GM18868 (cell line): Measurements from ENCODE around the gene ZNF22.
"Not testable (repeated sequence)": the region's sequence is repeated elsewhere in the genome, so short reads cannot be mapped to it uniquely, and the experiment has no call there.

Experiments
- ATAC-seq: cut with Tn5 transposase; IDR thresholded peaks from one replicate; pipeline ENCODE4 v1.9.1; 2021; ENCODE audit warnings: mild to moderate bottlenecking, moderate library complexity; ENCODE audit not compliant: unreplicated experiment

ZNF22 gene

DNA sequence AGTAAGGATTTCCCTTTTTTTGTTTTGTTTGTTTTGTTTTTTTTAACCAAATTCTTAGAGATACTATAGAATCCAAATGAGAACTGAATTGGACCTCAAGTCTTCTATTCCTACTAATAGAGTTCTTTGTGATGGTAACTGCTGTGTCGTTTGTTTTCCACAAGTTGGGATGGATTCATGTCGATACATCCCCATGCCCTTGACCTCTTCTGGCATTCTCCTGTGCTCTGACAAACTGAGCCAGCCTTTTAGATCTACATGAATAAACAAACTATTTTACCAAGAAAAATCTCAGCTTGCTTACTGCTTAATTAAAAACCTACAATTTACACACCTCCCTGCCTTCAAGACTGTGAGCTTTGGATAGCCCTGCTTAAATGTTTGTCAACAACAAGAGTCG, 3.9 kb downstream of the ZNF22 start:
- no peak for ATAC-seq

DNA sequence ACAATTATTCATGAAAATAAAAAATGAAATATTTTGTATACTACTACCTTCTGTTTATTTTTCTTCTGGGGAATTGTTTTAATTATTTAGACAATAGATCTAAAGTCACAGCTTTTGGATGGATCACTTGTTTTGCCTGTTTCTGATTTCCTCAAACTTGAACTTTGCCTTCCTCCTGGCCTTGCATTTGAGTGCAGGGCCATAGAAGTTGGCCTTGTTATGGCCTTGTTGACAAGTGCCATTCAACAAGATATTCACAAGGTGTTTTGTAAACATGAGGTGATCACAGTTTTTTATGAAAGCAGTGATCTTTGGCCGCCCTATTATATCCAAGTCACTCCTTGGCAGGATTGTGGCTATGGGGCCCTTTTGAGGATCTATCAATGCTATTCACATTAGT, 4.6 kb downstream of the ZNF22 start:
- no peak for ATAC-seq

DNA sequence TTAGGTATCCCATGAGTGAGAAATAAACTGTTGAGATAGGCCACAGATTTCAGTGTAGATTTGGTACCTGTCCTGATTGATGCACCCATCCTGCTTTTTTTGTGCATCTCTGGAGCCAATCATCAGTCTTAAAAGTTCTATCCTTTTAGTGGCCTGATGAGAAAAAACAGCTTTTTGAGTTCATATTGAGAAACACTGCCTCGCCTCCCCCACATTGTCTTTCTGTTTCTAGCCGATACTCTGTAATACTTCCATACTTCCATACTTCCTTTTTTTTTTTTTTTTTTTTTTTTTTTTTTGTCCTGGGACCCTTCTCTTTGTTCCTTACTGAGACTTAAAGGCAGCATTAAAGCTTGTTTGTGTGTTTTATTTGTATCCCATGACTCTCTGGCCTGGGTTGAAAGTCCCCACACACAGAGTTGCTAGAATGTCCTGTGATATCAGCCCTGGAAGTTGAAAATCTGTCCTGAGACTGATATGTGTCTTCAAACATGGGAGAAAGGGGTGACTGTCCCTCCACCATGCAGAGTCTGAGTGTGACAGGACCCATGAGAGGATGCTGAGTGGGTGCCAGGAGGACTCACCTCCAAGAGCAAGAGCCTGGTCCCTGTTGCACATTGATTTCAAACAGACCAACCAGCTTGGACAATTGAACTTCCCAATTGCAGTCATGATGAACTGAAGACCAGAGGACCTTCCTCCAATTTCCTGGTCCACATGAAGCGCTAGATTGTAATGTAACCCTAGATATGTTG, 5.7 kb downstream of the ZNF22 start:
- ATAC-seq: no peak

DNA sequence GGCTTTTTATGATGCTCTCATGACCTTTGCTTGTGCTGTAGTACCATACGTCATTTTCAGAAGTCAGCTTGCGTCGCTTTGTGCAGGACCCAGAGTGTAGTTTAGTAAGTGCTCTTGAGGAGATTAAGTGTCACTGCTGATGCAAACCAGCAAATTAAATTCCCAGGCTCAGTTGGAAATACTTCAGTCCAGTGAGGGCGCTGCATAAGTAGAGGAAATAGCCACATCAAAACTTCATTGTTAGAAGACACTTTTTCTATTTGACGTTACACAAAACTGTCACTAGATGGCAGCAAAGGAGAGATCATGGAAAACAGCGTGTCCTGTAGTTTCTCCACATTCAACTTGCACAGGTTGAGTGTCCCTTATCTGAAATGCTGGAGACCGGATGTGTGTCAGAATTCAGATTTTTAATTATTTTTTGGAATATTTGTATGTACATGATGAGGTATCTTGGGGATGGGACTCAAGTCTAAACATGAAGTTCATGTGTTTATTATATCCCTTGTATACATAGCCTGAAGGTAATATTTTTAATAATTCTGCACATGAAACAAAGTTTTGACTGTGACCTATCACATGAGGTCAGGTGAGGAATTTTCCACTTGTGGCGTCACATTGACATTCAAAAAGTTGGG, 7.9 kb downstream of the ZNF22 start:
- peak; percentile 73 for ATAC-seq

DNA sequence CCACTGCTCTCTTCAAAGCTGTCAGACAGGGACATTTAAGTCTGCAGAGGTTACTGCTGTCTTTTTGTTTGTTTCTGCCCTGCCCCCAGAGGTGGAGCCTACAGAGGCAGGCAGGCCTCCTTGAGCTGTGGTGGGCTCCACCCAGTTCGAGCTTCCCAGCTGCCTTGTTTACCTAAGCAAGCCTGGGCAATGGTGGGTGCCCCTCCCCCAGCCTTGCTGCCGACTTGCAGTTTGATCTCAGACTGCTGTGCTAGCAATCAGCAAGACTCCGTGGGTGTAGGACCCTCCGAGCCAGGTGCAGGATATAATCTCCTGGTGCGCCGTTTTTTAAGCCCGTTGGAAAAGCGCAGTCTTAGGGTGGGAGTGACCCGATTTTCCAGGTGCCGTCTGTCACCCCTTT, 13.8 kb downstream of the ZNF22 start:
- ATAC-seq: not testable (repeated sequence)

DNA sequence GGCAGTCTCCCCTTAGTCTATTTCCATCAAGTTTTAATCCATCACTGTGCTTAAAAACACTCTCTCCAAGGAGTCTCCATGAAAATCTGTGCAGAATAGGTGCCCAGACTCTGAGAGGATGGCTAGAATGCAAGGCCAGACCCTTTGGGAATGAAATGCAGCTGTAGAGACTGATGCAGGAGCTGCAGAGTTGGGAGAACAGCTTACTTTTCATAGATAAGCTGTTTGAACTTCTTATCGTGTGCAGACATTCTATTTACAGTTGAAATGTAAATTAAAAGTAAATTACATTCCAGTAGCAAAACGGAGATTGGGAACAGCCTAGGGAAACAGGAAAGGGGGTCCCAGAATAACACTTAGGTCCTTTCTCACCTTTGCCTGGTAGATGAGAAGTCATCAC, 14.9 kb downstream of the ZNF22 start:
- ATAC-seq: no peak

DNA sequence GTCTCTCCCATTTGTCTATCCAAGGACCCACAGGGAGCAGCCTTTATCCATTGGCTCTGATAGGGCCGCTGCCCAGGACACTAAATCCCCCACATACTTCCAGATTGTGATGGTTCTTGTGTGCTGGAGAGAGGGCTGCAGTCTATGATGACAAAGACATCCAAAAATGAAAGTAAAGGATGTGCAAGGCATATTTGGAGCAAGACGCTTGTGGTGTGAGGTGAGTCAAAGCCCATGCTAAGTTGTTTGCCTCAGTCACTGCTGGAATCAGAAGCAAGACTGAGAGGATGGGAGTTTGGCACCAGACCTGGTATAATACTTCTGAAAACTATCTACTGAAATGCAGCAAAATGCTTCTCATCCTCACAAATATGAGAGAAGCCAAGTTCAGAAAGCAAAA, 22.7 kb downstream of the ZNF22 start:
- ATAC-seq: no peak

DNA sequence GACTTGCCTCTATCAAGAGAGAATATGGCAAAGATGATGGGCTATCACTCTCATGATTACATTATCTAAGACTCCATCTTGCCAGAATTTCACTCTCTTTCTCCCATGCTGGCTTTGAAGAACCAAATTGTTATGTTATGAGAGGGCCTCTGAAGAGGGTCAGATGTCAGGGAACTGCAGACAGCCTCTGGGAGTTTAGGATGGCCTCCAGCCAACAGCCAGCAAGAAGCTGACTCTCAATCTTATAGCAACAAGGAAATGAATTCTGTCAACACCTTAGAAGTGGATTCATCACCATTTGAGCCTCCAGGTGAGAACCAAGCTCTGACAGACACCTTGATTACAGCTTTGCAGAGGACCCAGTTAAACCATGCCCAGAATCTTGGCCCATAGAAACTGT, 33.6 kb downstream of the ZNF22 start:
- no peak for ATAC-seq

DNA sequence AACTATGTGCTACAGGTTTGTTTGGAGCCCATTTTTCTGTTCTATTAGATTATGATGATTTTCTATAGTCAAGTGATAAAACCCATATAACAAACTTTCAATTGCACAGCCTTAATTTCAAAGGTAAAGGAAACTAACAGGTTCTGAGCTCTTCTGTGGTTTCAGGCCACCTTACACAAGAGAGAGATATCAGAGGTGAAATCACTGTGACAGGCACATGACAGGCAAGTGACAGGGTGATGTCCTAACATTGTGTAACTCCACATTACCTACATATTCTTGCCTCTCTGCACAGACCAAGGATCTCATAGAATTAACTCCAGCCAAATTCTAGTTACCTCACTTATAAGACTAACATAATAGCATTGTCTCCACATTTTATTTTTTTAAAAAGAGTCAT, 35.0 kb downstream of the ZNF22 start:
- no peak for ATAC-seq

DNA sequence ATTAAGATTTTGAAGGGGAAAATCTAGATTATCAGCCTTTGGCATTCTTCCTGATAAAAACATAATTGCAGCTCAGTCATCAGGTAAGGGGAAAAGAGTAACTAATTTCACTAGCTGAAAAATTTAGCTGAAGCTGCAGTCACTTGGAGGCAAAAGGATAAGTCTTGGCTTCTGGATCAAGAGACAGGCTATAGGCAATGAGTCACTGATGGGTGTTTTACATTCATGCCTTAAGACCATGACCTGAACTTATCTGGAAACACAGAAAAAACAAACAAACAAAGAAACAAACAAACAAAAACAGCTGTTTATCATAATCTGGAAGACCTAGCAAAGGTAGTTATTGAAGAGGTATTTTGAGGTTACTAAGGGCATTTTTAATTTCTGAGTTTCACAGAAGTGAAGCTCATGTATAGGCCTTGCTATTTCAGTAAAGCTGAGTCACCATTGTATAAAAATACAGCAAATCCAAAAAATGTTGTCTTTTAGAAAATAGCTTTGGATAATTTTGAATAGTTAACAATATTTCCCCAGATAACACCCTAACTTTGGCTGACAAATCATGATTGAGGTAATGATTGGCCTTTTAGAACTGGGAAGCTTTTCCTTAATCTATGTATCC, 40.3 kb downstream of the ZNF22 start:
- no peak for ATAC-seq

DNA sequence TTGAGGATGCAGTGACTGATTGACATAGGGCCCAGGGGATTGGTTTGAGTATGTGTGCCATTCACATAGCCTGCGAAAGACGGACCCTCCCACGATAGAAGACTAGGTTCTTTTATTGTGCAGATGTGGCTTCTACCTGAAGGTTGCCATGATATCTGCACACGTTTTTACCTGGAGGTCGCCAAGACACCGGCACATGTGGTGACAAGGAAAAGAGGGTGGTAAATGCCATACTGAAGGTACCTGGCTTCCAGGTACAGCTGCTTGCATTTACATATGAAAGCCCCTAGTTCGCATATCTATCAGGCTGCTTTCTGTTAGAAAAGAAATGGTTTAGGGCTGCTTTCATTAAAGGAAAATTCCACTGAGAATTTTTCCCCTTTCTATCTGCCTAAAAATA, 43.6 kb downstream of the ZNF22 start:
- ATAC-seq: no peak

DNA sequence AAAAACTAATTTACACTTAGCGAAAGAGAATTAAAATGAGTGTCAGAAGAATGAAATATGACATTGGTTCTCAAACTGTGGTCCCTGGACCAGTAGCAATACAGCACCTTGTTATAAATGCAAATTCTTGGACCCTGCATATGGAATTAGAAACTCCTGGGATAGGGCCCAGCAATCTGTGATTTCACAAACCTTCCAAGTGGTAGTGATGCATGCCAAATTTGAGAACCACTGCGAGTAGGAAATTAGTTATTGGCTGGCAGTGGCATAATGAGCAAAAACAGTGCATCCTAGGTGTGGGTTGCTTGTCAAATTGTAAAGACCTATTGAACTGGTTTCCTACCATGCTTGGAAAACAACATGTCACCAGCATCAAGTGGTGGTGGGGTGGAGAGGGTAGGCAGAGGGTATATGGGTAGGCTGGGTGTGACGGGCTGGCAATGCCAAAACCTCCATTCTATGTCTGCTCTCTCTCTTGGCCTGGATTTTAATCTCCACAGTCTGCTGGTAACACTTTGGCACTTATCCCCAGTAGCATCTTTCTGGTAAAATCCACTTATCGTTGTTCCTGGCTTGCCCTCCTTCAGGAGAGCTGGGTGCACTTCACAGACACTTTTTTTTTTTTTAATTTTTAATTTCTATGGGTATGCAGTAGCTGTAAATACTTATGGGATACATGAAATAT, 50.0 kb downstream of the ZNF22 start:
- ATAC-seq: no peak

DNA sequence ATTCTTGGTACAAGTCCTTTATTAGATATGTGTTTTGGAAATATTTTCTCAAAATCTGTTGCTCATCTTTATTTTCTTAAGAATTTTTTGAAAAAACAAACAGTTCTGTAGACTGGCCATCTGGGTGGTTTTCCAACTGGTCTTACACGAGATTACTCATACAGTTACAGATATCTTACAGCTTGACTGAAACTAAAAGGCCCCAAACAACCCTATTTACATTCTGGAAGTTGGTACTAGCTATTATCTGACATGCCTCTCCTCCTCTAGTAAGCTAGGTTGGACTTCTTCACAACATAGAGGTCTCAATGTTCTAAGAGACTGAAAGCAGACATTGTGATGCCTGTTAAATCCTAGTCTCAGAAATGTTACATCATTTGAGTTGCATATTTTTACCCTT, 52.0 kb downstream of the ZNF22 start:
- ATAC-seq: no peak

DNA sequence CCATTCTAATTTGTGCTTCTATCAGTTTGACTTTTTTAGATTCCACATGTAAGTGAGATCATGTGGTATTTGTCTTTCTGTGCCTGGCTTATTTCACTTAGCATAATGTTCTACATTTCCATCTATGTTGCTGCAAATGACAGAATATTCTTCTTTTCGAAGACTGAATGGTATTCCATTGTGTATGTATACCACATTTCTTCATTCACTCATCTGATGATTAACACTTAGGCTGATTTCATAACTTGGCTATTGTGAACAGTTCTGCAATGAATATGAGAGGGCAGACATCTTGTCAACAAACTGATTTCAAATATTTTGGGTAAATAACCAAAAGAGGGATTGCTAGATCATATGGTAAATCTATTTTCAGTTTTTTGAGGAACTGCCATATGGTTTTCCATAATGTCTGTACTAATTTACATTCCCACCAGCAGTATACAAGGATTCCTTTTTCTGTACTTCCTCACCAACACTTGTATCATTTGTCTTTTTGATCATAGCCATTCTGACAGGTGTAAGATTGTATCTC, 52.9 kb downstream of the ZNF22 start:
- no peak for ATAC-seq
